H9 (cell line): ENCODE measurements around the gene THOC7. TPM values are rescaled to one million over a fixed set of nuclear protein-coding genes. Genes with fewer than 3 reads are reported as not detected.

ENCODE experiments used
- DNase-seq: peaks from one replicate; pipeline ENCODE4 v3.0.0-alpha.2; 2017
- H2AFZ ChIP-seq: one replicate; pipeline ENCODE4 v1.6.1; 2013; ENCODE audit warnings: mild to moderate bottlenecking, low read length, control low read depth, moderate library complexity
- H2AK5ac ChIP-seq: 2 replicates; pipeline ENCODE4 v1.6.1; 2013; ENCODE audit warnings: low read length, control low read depth, mixed read lengths; ENCODE audit not compliant: insufficient read length
- H2BK120ac ChIP-seq: one replicate; pipeline ENCODE4 v1.6.1; 2013; ENCODE audit warnings: low read depth, mild to moderate bottlenecking, low read length, control low read depth, inconsistent platforms; ENCODE audit not compliant: poor library complexity, severe bottlenecking
- H2BK12ac ChIP-seq: 2 replicates; pipeline ENCODE4 v1.6.1; 2013; ENCODE audit warnings: low read length, control low read depth, mixed read lengths, low read depth; ENCODE audit not compliant: insufficient read length
- H2BK15ac ChIP-seq: 2 replicates; pipeline ENCODE4 v1.6.1; 2013; ENCODE audit warnings: low read depth, low read length, control low read depth
- H2BK20ac ChIP-seq: one replicate; pipeline ENCODE4 v1.6.1; 2013; ENCODE audit warnings: low read depth, mild to moderate bottlenecking, low read length, control low read depth, inconsistent platforms; ENCODE audit not compliant: poor library complexity, severe bottlenecking
- H2BK5ac ChIP-seq: 2 replicates; pipeline ENCODE4 v1.6.1; 2013; ENCODE audit warnings: low read length, control low read depth, mixed read lengths; ENCODE audit not compliant: insufficient read length
- H3K14ac ChIP-seq: 2 replicates; pipeline ENCODE4 v1.6.1; 2013; ENCODE audit warnings: low read length, control low read depth; ENCODE audit not compliant: insufficient read depth
- H3K18ac ChIP-seq: 2 replicates; pipeline ENCODE4 v1.6.1; 2013; ENCODE audit warnings: low read depth, mild to moderate bottlenecking, mixed read lengths, low read length, control low read depth; ENCODE audit not compliant: insufficient read length
- H3K23ac ChIP-seq: 2 replicates; pipeline ENCODE4 v1.6.1; 2013; ENCODE audit warnings: low read length, control low read depth, mixed read lengths, low read depth; ENCODE audit not compliant: insufficient read length
- H3K23me2 ChIP-seq: 2 replicates; pipeline ENCODE4 v1.6.1; 2013; ENCODE audit warnings: low read depth, mild to moderate bottlenecking, mixed read lengths, low read length, control low read depth; ENCODE audit not compliant: insufficient read length, poor library complexity, severe bottlenecking
- H3K27ac ChIP-seq: 2 replicates; pipeline ENCODE4 v1.5.1; 2013; ENCODE audit warnings: low read length, control low read depth, mixed read lengths, low read depth; ENCODE audit not compliant: insufficient read length
- H3K27me3 ChIP-seq: 2 replicates; pipeline ENCODE4 v1.6.1; 2013; ENCODE audit warnings: low read length, control low read depth, inconsistent platforms; ENCODE audit not compliant: insufficient read depth
- H3K4ac ChIP-seq: 2 replicates; pipeline ENCODE4 v1.6.1; 2013; ENCODE audit warnings: low read depth, mild to moderate bottlenecking, control low read depth, inconsistent platforms, low read length, moderate library complexity
- H3K4me1 ChIP-seq: 2 replicates; pipeline ENCODE4 v1.6.1; 2013; ENCODE audit warnings: low read length, control low read depth, inconsistent platforms; ENCODE audit not compliant: insufficient read depth
- H3K4me2 ChIP-seq: 2 replicates; pipeline ENCODE4 v1.6.1; 2013; ENCODE audit warnings: low read length, control low read depth, mixed read lengths; ENCODE audit not compliant: insufficient read length, insufficient read depth
- H3K56ac ChIP-seq: 2 replicates; pipeline ENCODE4 v1.6.1; 2013; ENCODE audit warnings: low read depth, mild to moderate bottlenecking, mixed read lengths, low read length, control low read depth; ENCODE audit not compliant: insufficient read length
- H3K79me1 ChIP-seq: 2 replicates; pipeline ENCODE4 v1.6.1; 2013; ENCODE audit warnings: low read depth, mild to moderate bottlenecking, moderate library complexity, low read length, control low read depth, inconsistent platforms; ENCODE audit not compliant: insufficient read depth, poor library complexity, severe bottlenecking
- H3K79me2 ChIP-seq: 2 replicates; pipeline ENCODE4 v1.6.1; 2013; ENCODE audit warnings: low read length, control low read depth, inconsistent platforms; ENCODE audit not compliant: insufficient read depth
- H3K9ac ChIP-seq: 2 replicates; pipeline ENCODE4 v1.6.1; 2013; ENCODE audit warnings: low read length, control low read depth, mixed read lengths; ENCODE audit not compliant: insufficient read length; ENCODE audit errors: extremely low read depth
- H3K9me3 ChIP-seq: one replicate; pipeline ENCODE4 v1.6.1; 2013; ENCODE audit warnings: low read depth, low read length, inconsistent platforms; ENCODE audit not compliant: control insufficient read depth
- H3T11ph ChIP-seq: one replicate; pipeline ENCODE4 v1.6.1; 2013; ENCODE audit warnings: mild to moderate bottlenecking, low read length, control low read depth, inconsistent platforms
- H4K20me1 ChIP-seq: one replicate; pipeline ENCODE4 v1.6.1; 2013; ENCODE audit not compliant: control insufficient read depth, insufficient read length, insufficient read depth
- H4K5ac ChIP-seq: 2 replicates; pipeline ENCODE4 v1.6.1; 2013; ENCODE audit warnings: low read depth, mild to moderate bottlenecking, mixed read lengths, low read length, control low read depth; ENCODE audit not compliant: insufficient read length
- H4K8ac ChIP-seq: replicated peaks from 2 replicates; pipeline ENCODE4 v1.6.1; 2013; ENCODE audit warnings: low read length, control low read depth, mixed read lengths, low read depth; ENCODE audit not compliant: insufficient read length
- H4K91ac ChIP-seq: 2 replicates; pipeline ENCODE4 v1.6.1; 2013; ENCODE audit warnings: low read depth, mild to moderate bottlenecking, moderate library complexity, mixed read lengths, low read length, control low read depth; ENCODE audit not compliant: insufficient read length
- H3K27ac Mint-ChIP-seq, 3 experiments: 2 replicates in 2 of 3; 3 replicates in 1 of 3; pipeline ENCODE4 v1.8.0; 2020 to 2021; ENCODE audit warnings: mixed read lengths in 3 of 3, mild to moderate bottlenecking in 1 of 3, moderate library complexity in 1 of 3
- H3K27me3 Mint-ChIP-seq: 2 replicates; pipeline ENCODE4 v1.8.0; 2021; ENCODE audit warnings: low read depth, mild to moderate bottlenecking, moderate library complexity, mixed read lengths
- H3K36me3 Mint-ChIP-seq, 3 experiments: 2 replicates in 2 of 3; 3 replicates in 1 of 3; pipeline ENCODE4 v1.8.0; 2020 to 2021; ENCODE audit warnings: low read depth in 3 of 3, mixed read lengths in 3 of 3; ENCODE audit not compliant: insufficient read depth in 1 of 3
- H3K4me1 Mint-ChIP-seq, 2 experiments: 2 replicates each; pipeline ENCODE4 v1.8.0; 2020; ENCODE audit warnings: mixed read lengths in 2 of 2
- H3K4me3 Mint-ChIP-seq, 2 experiments: 2 replicates in 1 of 2; 3 replicates in 1 of 2; pipeline ENCODE4 v1.8.0; 2020 to 2021; ENCODE audit warnings: mild to moderate bottlenecking in 2 of 2, mixed read lengths in 2 of 2, moderate library complexity in 1 of 2
- H3K9me3 Mint-ChIP-seq, 2 experiments: 2 replicates in 1 of 2; 3 replicates in 1 of 2; pipeline ENCODE4 v1.8.0; 2020; ENCODE audit warnings: mild to moderate bottlenecking in 2 of 2, mixed read lengths in 2 of 2, moderate library complexity in 1 of 2
- CTCF ChIP-seq: fragments of 200-600 bp; sonication (generic); conservative IDR thresholded peaks from 3 replicates; pipeline ENCODE4 v1.8.0; 2021; ENCODE audit warnings: antibody characterized with exemption, mild to moderate bottlenecking
- WGBS: extraction: QIAGEN DNeasy Blood & Tissue Kit; methylation state at CpG from one replicate; pipeline ENCODE4 v1.1.7; 2013; ENCODE audit warnings: missing lambda C conversion rate, low lambda C conversion rate, mixed read lengths; ENCODE audit not compliant: insufficient read length; ENCODE audit errors: extremely low coverage; 5-methylcytosine and 5-hydroxymethylcytosine counted together
- total RNA-seq: library from RNA; stranded (reverse); gene quantifications from 2 replicates; pipeline ENCODE4 v1.2.1, GENCODE V29; 2021

The THOC7 gene
- total RNA-seq, 1 experiment from 2014 or later: 63.3 TPM

- no peak overlapping the region for H2BK5ac ChIP-seq
- H4K91ac ChIP-seq: no peak overlapping the region
- no peak for DNase-seq
- H3K9me3 ChIP-seq: no peaks in the 10 kb centered on the region
- no peak for TF ChIP-seq CTCF
- H3K27me3 ChIP-seq: no peaks in the 10 kb centered on the region
- no peak overlapping the region for H4K5ac ChIP-seq
- H4K20me1 ChIP-seq: no peaks in the 10 kb centered on the region
- H3K4me3 Mint-ChIP-seq: no peak overlapping the region
- H2BK12ac ChIP-seq: no peak overlapping the region
- no peak overlapping the region for H2BK120ac ChIP-seq
- no peaks in the 10 kb centered on the region for H3K79me2 ChIP-seq
- no peak overlapping the region for H2AK5ac ChIP-seq
- H3K9me3 Mint-ChIP-seq: no peaks in the 10 kb centered on the region
- no peaks in the 10 kb centered on the region for H3K23me2 ChIP-seq
- H2AFZ ChIP-seq: no peak overlapping the region
- no peak overlapping the region for H3K23ac ChIP-seq
- no peak overlapping the region for H3T11ph ChIP-seq
- no peaks in the 10 kb centered on the region for H3K36me3 Mint-ChIP-seq
- H2BK20ac ChIP-seq: no peak overlapping the region
- no peaks in the 10 kb centered on the region for H3K27me3 Mint-ChIP-seq
- no peak overlapping the region for H3K27ac Mint-ChIP-seq
- H3K4me2 ChIP-seq: no peak overlapping the region
- H3K4me1 ChIP-seq: no peaks in the 10 kb centered on the region; the same call in 1 of the 2 replicates
- no peaks in the 10 kb centered on the region for H3K79me1 ChIP-seq
- H3K4me1 Mint-ChIP-seq: peaks cover 6 to 8% of the 10 kb centered on the region in 2 experiments; a peak in 3 of 4 replicates
- no peak overlapping the region for H3K56ac ChIP-seq
- no peak overlapping the region for H3K27ac ChIP-seq
- WGBS: no CpG with 5 or more reads among the region's 6 CpGs
- H3K4ac ChIP-seq: no peak overlapping the region
- no peak overlapping the region for H3K9ac ChIP-seq
- H2BK15ac ChIP-seq: no peak overlapping the region
- no peak overlapping the region for H3K18ac ChIP-seq
- no peak overlapping the region for H4K8ac ChIP-seq
- no peak overlapping the region for H3K14ac ChIP-seq
Observed at GRCh38 chr3:63795438-63795837, 68.2 kb downstream of the THOC7 start.
